Large intestine (tissue), 12 donors: ENCODE data around the gene KIT. TPM values are rescaled to one million over a fixed set of nuclear protein-coding genes. Genes with fewer than 3 reads are reported as not detected.
"Not testable (repeated sequence)": the region's sequence is repeated elsewhere in the genome, so short reads cannot be mapped to it uniquely, and the experiment has no call there.

Experiments used
- DNase-seq, 2 donors: peaks; one replicate each; pipeline versions ENCODE4 v3.0.0 to v3.0.0-alpha.2; 2013
- H3K27ac ChIP-seq: one replicate; pipeline ENCODE4 v1.5.1; 2013; ENCODE audit warnings: low read length
- H3K27me3 ChIP-seq: 2 replicates; pipeline ENCODE4 v1.6.1; 2013; ENCODE audit warnings: low read length; ENCODE audit not compliant: control insufficient read depth, insufficient read depth
- H3K36me3 ChIP-seq: 2 replicates; pipeline ENCODE4 v1.6.1; 2013; ENCODE audit warnings: low read length; ENCODE audit not compliant: control insufficient read depth, insufficient read depth
- H3K4me1 ChIP-seq: one replicate; pipeline ENCODE4 v1.6.1; 2013; ENCODE audit warnings: low read length; ENCODE audit not compliant: control insufficient read depth, insufficient read depth
- H3K4me3 ChIP-seq: one replicate; pipeline ENCODE4 v1.5.1; 2013; ENCODE audit warnings: low read length
- H3K9me3 ChIP-seq: one replicate; pipeline ENCODE4 v1.6.1; 2013; ENCODE audit warnings: mild to moderate bottlenecking, low read depth, low read length, moderate library complexity; ENCODE audit not compliant: control insufficient read depth
- WGBS: methylation state at CpG from one replicate; pipeline ENCODE4 v1.1.5; 2013; ENCODE audit warnings: low lambda C conversion rate; ENCODE audit not compliant: insufficient coverage; 5-methylcytosine and 5-hydroxymethylcytosine counted together
- long read RNA-seq, 11 donors: transcript quantifications; one replicate each; lab custom pipeline, GENCODE V29; 2026
- polyA plus RNA-seq: library from polyadenylated mRNA; unstranded; fragments of 120-200 nt; gene quantifications from one replicate; pipeline ENCODE4 v1.2.1, GENCODE V29; 2013

Gene KIT
- polyA plus RNA-seq = 20.3 TPM
- long read RNA-seq, donor 1 = 0 reads
- long read RNA-seq, donor 2, partial matches to known transcripts = 6 of 8 reads
- long read RNA-seq, donor 2, other reads (novel, unspliced or antisense) = 0 of 8 reads
- long read RNA-seq, donor 3, full-length matches to known transcripts = 7 of 7 reads
- long read RNA-seq, donor 3, partial matches to known transcripts = 0 of 7 reads
- long read RNA-seq, donor 3, other reads (novel, unspliced or antisense) = 0 of 7 reads
- long read RNA-seq, donor 4, partial matches to known transcripts = 0 of 1 reads
- long read RNA-seq, donor 4, other reads (novel, unspliced or antisense) = 0 of 1 reads
- long read RNA-seq, donor 5, partial matches to known transcripts = 0 of 1 reads
- long read RNA-seq, donor 5, other reads (novel, unspliced or antisense) = 0 of 1 reads
- long read RNA-seq, donor 6, partial matches to known transcripts = 0 of 3 reads
- long read RNA-seq, donor 6, other reads (novel, unspliced or antisense) = 0 of 3 reads
- long read RNA-seq, donor 7, partial matches to known transcripts = 0 of 5 reads
- long read RNA-seq, donor 7, other reads (novel, unspliced or antisense) = 0 of 5 reads
- long read RNA-seq, donor 8, transcript KIT-204 (2 exons, 538 nt) = major isoform, 6 of 8 reads
- long read RNA-seq, donor 8, partial matches to known transcripts = 0 of 8 reads
- long read RNA-seq, donor 8, other reads (novel, unspliced or antisense) = 0 of 8 reads
- long read RNA-seq, donor 9, transcript KIT-204 (2 exons, 538 nt) = major isoform, 6 of 6 reads
- long read RNA-seq, donor 9, partial matches to known transcripts = 0 of 6 reads
- long read RNA-seq, donor 9, other reads (novel, unspliced or antisense) = 0 of 6 reads
- long read RNA-seq, donor 10, full-length matches to known transcripts = 9 of 9 reads
- long read RNA-seq, donor 10, partial matches to known transcripts = 0 of 9 reads
- long read RNA-seq, donor 10, other reads (novel, unspliced or antisense) = 0 of 9 reads
- long read RNA-seq, donor 11, full-length matches to known transcripts = 3 of 3 reads
- long read RNA-seq, donor 11, partial matches to known transcripts = 0 of 3 reads
- long read RNA-seq, donor 11, other reads (novel, unspliced or antisense) = 0 of 3 reads

DNA sequence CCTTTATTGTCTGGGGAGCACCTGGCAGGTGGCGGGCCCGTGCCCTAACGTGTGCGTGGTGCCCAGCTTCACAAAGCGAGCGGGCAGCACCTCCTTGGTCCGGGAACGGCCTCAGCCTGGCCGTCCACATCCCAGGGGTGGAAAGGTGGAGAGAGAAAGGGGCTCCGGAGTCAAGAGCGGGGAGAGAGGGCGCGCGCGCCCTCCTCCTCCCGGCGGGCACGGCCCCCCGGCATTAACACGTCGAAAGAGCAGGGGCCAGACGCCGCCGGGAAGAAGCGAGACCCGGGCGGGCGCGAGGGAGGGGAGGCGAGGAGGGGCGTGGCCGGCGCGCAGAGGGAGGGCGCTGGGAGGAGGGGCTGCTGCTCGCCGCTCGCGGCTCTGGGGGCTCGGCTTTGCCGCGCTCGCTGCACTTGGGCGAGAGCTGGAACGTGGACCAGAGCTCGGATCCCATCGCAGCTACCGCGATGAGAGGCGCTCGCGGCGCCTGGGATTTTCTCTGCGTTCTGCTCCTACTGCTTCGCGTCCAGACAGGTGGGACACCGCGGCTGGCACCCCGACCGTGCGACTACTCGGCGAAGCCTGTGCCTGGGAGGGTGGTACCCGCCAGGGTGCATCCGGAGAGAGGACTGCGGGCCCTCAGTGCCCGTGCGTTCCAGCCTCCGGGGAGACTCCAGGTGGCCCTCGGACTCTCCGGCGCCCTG is at the start of gene KIT:
KIT (plus strand) TSS at position 407 of the 701 bp plus-strand sequence; CDS start at position 465, 58 bp downstream.
- Histone ChIP-seq H3K36me3 (no peaks in the 10 kb centered on the region), H3K4me1 (peaks cover 16% of the 10 kb centered on the region), H3K9me3 (peaks cover 14% of the 10 kb centered on the region), H3K27me3 (peaks cover 46% of the 10 kb centered on the region), H3K4me3 (peak within 1 kb of the TSS; percentile 61), H3K27ac (no peak within 1 kb of the TSS)
- peak in 1 of 2 donors; percentile 60 for DNase-seq
- no CpG with 5 or more reads among the region's 72 CpGs for WGBS

DNA sequence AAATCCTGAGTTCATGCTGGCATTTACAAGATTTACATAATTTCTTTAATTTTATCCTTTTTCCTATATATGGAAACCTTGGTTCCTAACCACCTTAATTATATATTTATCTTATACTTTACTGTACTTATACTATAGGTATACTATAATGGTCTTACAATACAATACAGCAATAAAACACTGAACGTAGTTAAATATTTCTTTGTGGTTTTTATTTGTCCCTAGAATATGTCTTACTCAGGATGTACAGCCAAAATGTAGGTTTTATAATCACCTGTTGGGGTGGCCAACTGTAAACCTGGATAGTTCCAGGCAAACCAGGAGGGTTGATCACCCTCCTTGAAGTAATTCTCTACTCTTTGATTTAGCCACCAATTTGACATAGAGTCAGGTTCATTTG is 48.4 kb upstream of the KIT start:
- DNase-seq = no peak
- H3K27me3 ChIP-seq = no peaks in the 10 kb centered on the region
- no peaks in the 10 kb centered on the region for H3K9me3 ChIP-seq
- H3K27ac ChIP-seq = no peak overlapping the region
- no peaks in the 10 kb centered on the region for H3K36me3 ChIP-seq
- no peak overlapping the region for H3K4me3 ChIP-seq
- H3K4me1 ChIP-seq = no peaks in the 10 kb centered on the region
- 100% methylated on average over 1 of the region's 1 CpG for WGBS

DNA sequence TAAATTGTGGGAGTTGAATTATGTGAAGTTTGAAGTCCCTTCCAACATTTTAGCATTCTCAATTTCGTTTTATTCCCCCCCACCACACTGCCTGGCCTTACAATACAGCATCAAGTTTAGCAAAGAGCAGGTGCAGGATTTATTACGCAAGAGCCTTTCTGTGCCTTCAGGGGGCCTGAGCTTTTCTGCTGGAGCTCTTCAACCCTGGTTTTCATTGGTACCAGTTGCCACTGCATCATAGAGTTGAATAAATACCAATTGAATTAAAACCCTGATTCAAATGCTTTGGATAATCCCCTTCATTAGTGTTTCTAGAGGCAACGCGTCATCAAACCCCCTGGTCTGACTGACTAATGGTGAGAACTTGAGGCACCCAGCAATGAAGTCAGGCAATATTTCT is 43.6 kb upstream of the KIT start:
- 80% methylated on average over 1 of the region's 4 CpGs for WGBS
- no peak overlapping the region for H3K4me3 ChIP-seq
- H3K4me1 ChIP-seq = no peaks in the 10 kb centered on the region
- H3K9me3 ChIP-seq = no peaks in the 10 kb centered on the region
- H3K36me3 ChIP-seq = no peaks in the 10 kb centered on the region
- no peak overlapping the region for H3K27ac ChIP-seq
- no peak for DNase-seq
- H3K27me3 ChIP-seq = no peaks in the 10 kb centered on the region

DNA sequence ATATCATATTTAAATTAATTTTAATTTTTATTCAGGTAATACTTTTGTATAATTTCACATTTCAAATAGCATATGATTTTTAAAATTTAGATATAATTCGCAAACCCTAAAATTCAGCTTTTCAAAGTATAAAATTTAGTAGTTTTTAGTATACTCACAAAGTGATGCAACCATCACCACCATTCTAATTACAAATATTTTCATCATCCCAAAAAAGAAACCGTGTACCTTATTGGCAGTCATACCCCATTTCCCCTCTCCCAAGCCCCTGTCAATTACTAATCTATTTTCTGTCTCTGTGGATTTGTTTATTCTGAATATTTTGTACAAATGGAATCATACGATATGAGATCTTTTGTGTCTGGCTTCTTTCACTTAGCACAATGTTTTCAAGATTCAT is 37.0 kb upstream of the KIT start:
- DNase-seq = no peak
- no peak overlapping the region for H3K27ac ChIP-seq
- WGBS = 100% methylated on average over 1 of the region's 3 CpGs

DNA sequence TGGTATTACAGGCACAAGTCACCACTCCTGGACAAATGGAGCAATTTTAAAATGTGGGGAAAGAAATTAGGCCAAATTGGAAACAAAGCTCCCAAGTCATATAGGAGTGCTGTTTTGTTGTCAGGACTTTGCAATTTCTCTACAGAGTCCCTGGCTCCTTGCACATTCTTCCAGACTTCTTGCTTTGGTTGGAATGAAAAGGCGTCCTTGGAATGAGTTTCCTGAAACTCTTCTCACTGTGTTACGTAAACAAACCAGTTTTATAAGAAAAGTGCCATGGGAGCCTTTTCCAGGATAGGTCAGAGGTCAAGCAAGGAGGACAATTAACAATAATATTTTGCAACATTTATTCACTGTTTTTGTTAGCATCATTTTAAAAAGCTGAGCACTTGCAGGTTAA is 32.4 kb upstream of the KIT start:
- H3K27ac ChIP-seq = no peak overlapping the region
- whole genome bisulfite sequencing = no CpG with 5 or more reads among the region's 2 CpGs
- DNase-seq = no peak
- no peaks in the 10 kb centered on the region for H3K27me3 ChIP-seq
- H3K4me1 ChIP-seq = no peaks in the 10 kb centered on the region
- H3K9me3 ChIP-seq = no peaks in the 10 kb centered on the region
- H3K36me3 ChIP-seq = no peaks in the 10 kb centered on the region
- H3K4me3 ChIP-seq = no peak overlapping the region

More for the DNA sequence above, 37.0 kb upstream of the KIT start:
- Histone ChIP-seq H3K9me3 (no peaks in the 10 kb centered on the region), H3K4me3 (no peak overlapping the region), H3K36me3 (no peaks in the 10 kb centered on the region), H3K4me1 (no peaks in the 10 kb centered on the region), H3K27me3 (no peaks in the 10 kb centered on the region)

DNA sequence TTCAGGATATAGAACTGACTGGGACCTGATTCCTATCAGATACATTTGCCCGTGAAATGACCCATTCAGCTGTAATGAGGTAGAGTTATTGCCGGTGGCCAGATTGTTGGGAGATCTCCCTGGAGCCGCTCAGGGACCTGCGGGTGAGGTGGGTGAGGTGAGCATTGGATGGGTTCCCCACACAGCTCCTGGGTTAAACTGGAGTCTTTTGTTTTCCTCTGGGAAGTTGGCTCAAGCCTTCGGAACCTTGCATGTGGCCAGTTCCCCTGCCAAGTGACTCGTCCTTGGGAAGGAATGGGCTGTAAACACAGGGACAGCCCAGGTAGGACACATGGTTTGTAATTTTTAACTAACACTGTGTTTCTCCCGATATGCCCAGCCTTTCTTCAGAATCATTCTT is 31.6 kb upstream of the KIT start:
- H3K4me3 ChIP-seq = no peak overlapping the region
- no peak overlapping the region for H3K27ac ChIP-seq
- no peaks in the 10 kb centered on the region for H3K4me1 ChIP-seq
- 56% methylated on average over 2 of the region's 7 CpGs for WGBS
- H3K9me3 ChIP-seq = no peaks in the 10 kb centered on the region
- no peaks in the 10 kb centered on the region for H3K27me3 ChIP-seq
- H3K36me3 ChIP-seq = no peaks in the 10 kb centered on the region
- no peak for DNase-seq

DNA sequence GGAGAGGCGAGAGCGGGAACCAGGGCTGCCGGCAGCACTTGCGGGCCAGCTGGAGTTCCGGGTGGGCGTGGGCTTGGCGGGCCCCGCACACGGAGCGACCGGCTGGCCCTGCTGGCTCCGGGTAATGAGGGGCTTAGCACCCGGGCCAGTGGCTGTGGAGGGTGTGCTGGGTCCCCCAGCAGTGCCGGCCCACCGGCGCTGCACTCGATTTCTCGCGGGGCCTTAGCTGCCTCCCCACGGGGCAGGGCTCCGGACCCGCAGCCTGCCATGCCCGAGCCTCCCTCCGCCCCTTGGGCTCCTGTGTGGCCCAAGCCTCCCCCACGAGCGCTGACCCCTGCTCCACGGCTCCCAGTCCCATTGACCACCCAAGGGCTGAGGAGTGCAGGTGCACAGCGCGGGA is 25.2 kb upstream of the KIT start:
- no peaks in the 10 kb centered on the region for H3K27me3 ChIP-seq

DNA sequence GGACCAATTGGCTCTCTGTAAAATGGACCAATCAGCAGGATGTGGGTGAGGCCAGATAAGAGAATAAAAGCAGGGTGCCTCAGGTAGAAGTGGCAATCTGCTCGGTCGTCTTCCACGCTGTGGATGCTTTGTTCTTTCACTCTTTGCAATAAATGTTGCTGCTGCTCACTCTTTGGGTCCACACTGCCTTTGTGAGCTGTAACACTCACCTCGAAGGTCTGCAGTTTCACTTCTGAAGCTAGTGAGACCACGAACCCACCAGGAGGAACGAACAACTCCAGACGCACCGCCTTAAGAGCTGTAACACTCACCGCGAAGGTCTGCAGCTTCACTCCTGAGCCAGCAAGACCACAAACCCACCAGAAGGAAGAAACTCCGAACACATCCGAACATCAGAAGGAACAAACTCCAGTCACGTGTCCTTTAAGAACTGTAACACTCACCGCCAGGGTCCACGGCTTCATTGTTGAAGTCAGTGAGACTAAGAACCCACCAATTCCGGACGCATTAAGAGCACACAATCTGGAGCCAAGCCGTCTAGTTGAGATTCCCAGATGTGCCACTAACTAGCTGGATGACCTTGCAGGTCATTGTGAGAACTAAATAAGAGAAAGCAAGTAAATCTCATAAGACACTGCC is 24.5 kb upstream of the KIT start:
- H3K27me3 ChIP-seq, H3K4me3 ChIP-seq, H3K27ac ChIP-seq, H3K9me3 ChIP-seq, DNase-seq, H3K36me3 ChIP-seq, H3K4me1 ChIP-seq: not testable (repeated sequence)
- WGBS = no CpG with 5 or more reads among the region's 18 CpGs

More for the DNA sequence above, 25.2 kb upstream of the KIT start:
- no peak for DNase-seq
- Histone ChIP-seq H3K4me1 (no peaks in the 10 kb centered on the region), H3K27ac (no peak overlapping the region), H3K4me3 (no peak overlapping the region), H3K36me3 (no peaks in the 10 kb centered on the region), H3K9me3 (peaks cover 4% of the 10 kb centered on the region)
- no CpG with 5 or more reads among the region's 29 CpGs for WGBS

DNA sequence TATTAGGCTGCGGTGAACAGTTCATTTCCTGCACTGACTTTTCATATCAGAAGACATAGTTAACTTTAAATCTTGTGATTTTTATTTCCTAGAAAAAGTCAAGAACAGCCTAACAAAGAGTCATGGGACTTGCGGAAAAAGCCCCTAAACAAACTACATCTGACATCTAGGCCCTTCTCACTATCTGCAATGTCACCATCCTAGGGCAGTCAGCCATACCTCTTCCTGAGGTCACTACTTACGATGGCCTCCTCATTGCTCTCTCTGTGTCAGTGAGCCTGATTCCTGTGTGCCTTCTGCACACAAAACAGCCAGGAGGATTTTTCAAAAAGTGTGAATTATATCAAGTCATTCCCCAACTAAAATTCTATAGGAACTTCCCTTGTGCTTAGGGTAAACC is 22.4 kb upstream of the KIT start:
- Histone ChIP-seq H3K27ac (no peak overlapping the region), H3K36me3 (no peaks in the 10 kb centered on the region), H3K9me3 (peaks cover 4% of the 10 kb centered on the region), H3K4me1 (no peaks in the 10 kb centered on the region), H3K4me3 (no peak overlapping the region), H3K27me3 (no peaks in the 10 kb centered on the region)
- WGBS = no CpG with 5 or more reads among the region's 3 CpGs
- no peak for DNase-seq
